Measurements from ENCODE around the gene LAIR1.

GRCh38 chr19:54352041-54352440, 12.7 kb downstream of the LAIR1 start:
- TF ChIP-seq CTCF (IDR thresholded peaks at IDR 0.05) (no peak), ZFX (IDR thresholded peaks at IDR 0.05; ENCODE audit: borderline replicate concordance) (no peak)
